Germinal center (tissue), 1 donor: ENCODE measurements around the gene CYP2D6.
A peak's percentile ranks its signal among the peaks of the same experiment; 100 is the strongest.
"Not testable (repeated sequence)": the region's sequence is repeated elsewhere in the genome, so short reads cannot be mapped to it uniquely, and the experiment has no call there.

Experiments
- DNase-seq: peaks from one replicate; pipeline ENCODE4 v3.0.0; 2012; ENCODE audit warnings: mixed read lengths, low spot score

The CYP2D6 gene

GRCh38 chr22:42130639-42131431 is at the start of gene CYP2D6:
Gene CYP2D6 (minus strand): TSS chr22:42130810. CDS start chr22:42130791, 19 bp downstream.
- DNase-seq, result not testable (repeated sequence)

- DNase-seq, result no peak
Observed at GRCh38 chr22:42179616-42180015, 49.0 kb upstream of the CYP2D6 start.

GRCh38 chr22:42178910-42179519 is 48.4 kb upstream of the CYP2D6 start:
- no peak for DNase-seq

GRCh38 chr22:42177891-42178336 is 47.3 kb upstream of the CYP2D6 start:
- DNase-seq, result no peak

GRCh38 chr22:42176255-42176915 is 45.8 kb upstream of the CYP2D6 start:
- no peak for DNase-seq

- no peak for DNase-seq
Observed at GRCh38 chr22:42174062-42174461, 43.5 kb upstream of the CYP2D6 start.

GRCh38 chr22:42173183-42173926 is 42.7 kb upstream of the CYP2D6 start:
- DNase-seq, result no peak

GRCh38 chr22:42172773-42173172 is 42.2 kb upstream of the CYP2D6 start:
- no peak for DNase-seq

GRCh38 chr22:42171946-42172719 is 41.5 kb upstream of the CYP2D6 start:
- peak; percentile 46 for DNase-seq

- DNase-seq, result no peak
Observed at GRCh38 chr22:42171417-42171816, 40.8 kb upstream of the CYP2D6 start.

GRCh38 chr22:42170946-42171345 is 40.3 kb upstream of the CYP2D6 start:
- no peak for DNase-seq

GRCh38 chr22:42169055-42169469 is 38.5 kb upstream of the CYP2D6 start:
- peak; percentile 83 for DNase-seq

GRCh38 chr22:42168476-42168875 is 37.9 kb upstream of the CYP2D6 start:
- no peak for DNase-seq

GRCh38 chr22:42167066-42167465 is 36.5 kb upstream of the CYP2D6 start:
- DNase-seq, result no peak

- DNase-seq, result no peak
Observed at GRCh38 chr22:42164901-42165300, 34.3 kb upstream of the CYP2D6 start.

GRCh38 chr22:42163515-42163914 is 32.9 kb upstream of the CYP2D6 start:
- DNase-seq, result no peak

GRCh38 chr22:42162728-42163489 is 32.3 kb upstream of the CYP2D6 start:
- DNase-seq, result no peak

GRCh38 chr22:42160830-42161696 is 30.5 kb upstream of the CYP2D6 start:
- DNase-seq, result no peak

- no peak for DNase-seq
Observed at GRCh38 chr22:42160251-42160650, 29.6 kb upstream of the CYP2D6 start.
